ENCODE results near the gene ARPC2.

The ARPC2 gene

DNA sequence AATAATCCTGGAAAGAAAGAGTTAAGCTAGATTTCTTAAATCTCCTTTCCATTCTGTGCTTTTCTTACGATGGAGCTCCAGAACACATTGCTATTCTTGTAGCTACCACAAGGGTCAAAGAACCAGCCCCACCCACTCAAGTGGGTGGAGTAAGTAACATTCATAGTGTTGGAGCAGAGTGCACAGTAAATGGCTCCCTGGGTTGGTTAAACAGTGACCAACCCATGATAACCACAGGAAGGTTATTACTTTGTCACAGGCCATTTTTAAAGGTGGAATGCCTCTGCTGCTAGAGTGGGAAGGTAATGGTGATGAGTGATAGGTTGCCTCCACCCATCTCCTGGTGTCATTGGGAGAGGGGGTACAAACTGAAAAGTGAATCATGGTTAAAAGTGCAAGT lies 13.9 kb downstream of the ARPC2 start:
- Histone ChIP-seq H3K4me3 (ENCODE audit: low read length, poor library complexity, severe bottlenecking) (peak overlapping the region; percentile 64), H3K9ac (ENCODE audit: low read depth, low read length, poor library complexity, severe bottlenecking) (peak overlapping the region; percentile 72), H3K4me1 (ENCODE audit: insufficient read depth, low read length, poor library complexity, severe bottlenecking) (peaks cover 38% of the 10 kb centered on the region), H3K9me3 (ENCODE audit: insufficient read depth, low read depth, low read length) (no peaks in the 10 kb centered on the region), H3F3A (ENCODE audit: low read depth) (peaks cover 12% of the 10 kb centered on the region), H3K4me2 (ENCODE audit: low read depth, low read length, poor library complexity, severe bottlenecking) (peak overlapping the region; percentile 66), H4K20me1 (ENCODE audit: insufficient read depth, low read length, poor library complexity, severe bottlenecking) (peaks cover 4% of the 10 kb centered on the region), H3K36me3 (ENCODE audit: insufficient read depth, low read length) (peaks cover 83% of the 10 kb centered on the region), H3K27me3 (ENCODE audit: insufficient read depth, low read length, poor library complexity, severe bottlenecking) (no peaks in the 10 kb centered on the region), H3K79me2 (ENCODE audit: insufficient read depth, low read length) (peaks cover 78% of the 10 kb centered on the region), H3K9me2 (replicated peaks; ENCODE audit: low read depth, low read length) (no peaks in the 10 kb centered on the region), H2AFZ (ENCODE audit: low read length) (no peak overlapping the region)
- TF ChIP-seq, protein P1, sequence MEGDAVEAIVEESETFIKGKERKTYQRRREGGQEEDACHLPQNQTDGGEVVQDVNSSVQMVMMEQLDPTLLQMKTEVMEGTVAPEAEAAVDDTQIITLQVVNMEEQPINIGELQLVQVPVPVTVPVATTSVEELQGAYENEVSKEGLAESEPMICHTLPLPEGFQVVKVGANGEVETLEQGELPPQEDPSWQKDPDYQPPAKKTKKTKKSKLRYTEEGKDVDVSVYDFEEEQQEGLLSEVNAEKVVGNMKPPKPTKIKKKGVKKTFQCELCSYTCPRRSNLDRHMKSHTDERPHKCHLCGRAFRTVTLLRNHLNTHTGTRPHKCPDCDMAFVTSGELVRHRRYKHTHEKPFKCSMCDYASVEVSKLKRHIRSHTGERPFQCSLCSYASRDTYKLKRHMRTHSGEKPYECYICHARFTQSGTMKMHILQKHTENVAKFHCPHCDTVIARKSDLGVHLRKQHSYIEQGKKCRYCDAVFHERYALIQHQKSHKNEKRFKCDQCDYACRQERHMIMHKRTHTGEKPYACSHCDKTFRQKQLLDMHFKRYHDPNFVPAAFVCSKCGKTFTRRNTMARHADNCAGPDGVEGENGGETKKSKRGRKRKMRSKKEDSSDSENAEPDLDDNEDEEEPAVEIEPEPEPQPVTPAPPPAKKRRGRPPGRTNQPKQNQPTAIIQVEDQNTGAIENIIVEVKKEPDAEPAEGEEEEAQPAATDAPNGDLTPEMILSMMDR (conservative IDR thresholded peaks at IDR 0.05; ENCODE audit: low read length): peak; percentile 53; the same call in 1 of the 2 replicates
- TF ChIP-seq EZH2phosphoT487 (IDR thresholded peaks at IDR 0.05; ENCODE audit: borderline replicate concordance): no peak

DNA sequence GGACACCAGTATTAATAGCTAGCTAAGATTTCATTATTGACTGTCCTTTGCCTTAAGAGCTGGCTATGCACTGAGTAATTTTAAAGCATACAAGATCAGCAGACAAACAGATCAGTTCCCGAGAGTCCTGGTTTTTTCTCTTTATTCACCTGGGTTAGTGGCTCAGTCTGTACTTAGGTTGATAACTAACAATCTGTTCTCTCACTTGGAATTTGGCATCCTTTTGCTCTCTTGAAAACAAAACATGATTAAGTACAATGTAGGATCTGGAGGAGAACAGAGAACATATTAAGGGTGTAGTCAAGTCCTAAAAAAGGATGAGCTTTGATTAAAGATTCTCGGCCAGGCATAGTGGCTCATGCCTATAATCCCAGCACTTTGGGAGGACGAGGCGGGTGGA lies 16.6 kb downstream of the ARPC2 start:
- Histone ChIP-seq H3K9me3 (ENCODE audit: insufficient read depth, low read depth, low read length) (no peaks in the 10 kb centered on the region), H3K36me3 (ENCODE audit: insufficient read depth, low read length) (peaks cover 86% of the 10 kb centered on the region), H3F3A (ENCODE audit: low read depth) (peaks cover 12% of the 10 kb centered on the region), H3K4me1 (ENCODE audit: insufficient read depth, low read length, poor library complexity, severe bottlenecking) (peaks cover 29% of the 10 kb centered on the region), H3K4me3 (ENCODE audit: low read length, poor library complexity, severe bottlenecking) (no peak overlapping the region), H3K27me3 (ENCODE audit: insufficient read depth, low read length, poor library complexity, severe bottlenecking) (no peaks in the 10 kb centered on the region), H3K79me2 (ENCODE audit: insufficient read depth, low read length) (peaks cover 56% of the 10 kb centered on the region), H3K9me2 (replicated peaks; ENCODE audit: low read depth, low read length) (no peaks in the 10 kb centered on the region), H2AFZ (ENCODE audit: low read length) (no peak overlapping the region), H3K4me2 (ENCODE audit: low read depth, low read length, poor library complexity, severe bottlenecking) (no peak overlapping the region), H3K9ac (ENCODE audit: low read depth, low read length, poor library complexity, severe bottlenecking) (no peak overlapping the region), H4K20me1 (ENCODE audit: insufficient read depth, low read length, poor library complexity, severe bottlenecking) (peaks cover 4% of the 10 kb centered on the region)
- no peak for TF ChIP-seq EZH2phosphoT487 (IDR thresholded peaks at IDR 0.05; ENCODE audit: borderline replicate concordance)
- TF ChIP-seq, protein P1 (conservative IDR thresholded peaks at IDR 0.05; ENCODE audit: low read length): no peak

DNA sequence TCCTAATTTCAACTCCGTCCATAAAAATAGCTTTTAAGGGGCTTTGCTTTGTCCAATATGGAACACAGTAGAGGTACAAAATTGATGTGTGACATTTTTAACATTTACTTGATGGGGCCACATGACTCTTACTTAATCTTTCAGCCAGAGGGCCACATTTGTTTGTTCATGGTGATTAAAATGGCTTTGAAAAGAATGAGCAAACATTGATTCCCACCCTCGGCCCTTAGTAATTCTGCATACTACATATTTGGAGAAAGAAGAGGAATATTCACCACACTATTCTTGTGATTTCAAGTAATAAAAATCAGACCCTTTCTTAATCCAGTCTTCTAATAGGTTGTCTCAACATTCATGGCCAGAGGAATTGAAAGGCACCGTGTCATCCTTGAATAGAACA lies 17.5 kb downstream of the ARPC2 start:
- H4K20me1 ChIP-seq (ENCODE audit: insufficient read depth, low read length, poor library complexity, severe bottlenecking): peaks cover 4% of the 10 kb centered on the region
- peaks cover 91% of the 10 kb centered on the region for H3K36me3 ChIP-seq (ENCODE audit: insufficient read depth, low read length)
- H2AFZ ChIP-seq (ENCODE audit: low read length): no peak overlapping the region
- peaks cover 6% of the 10 kb centered on the region; the same call in 1 of the 2 replicates for H3F3A ChIP-seq (ENCODE audit: low read depth)
- TF ChIP-seq EZH2phosphoT487 (IDR thresholded peaks at IDR 0.05; ENCODE audit: borderline replicate concordance): no peak
- TF ChIP-seq, protein P1 (conservative IDR thresholded peaks at IDR 0.05; ENCODE audit: low read length): no peak
- H3K4me1 ChIP-seq (ENCODE audit: insufficient read depth, low read length, poor library complexity, severe bottlenecking): peaks cover 21% of the 10 kb centered on the region
- H3K9ac ChIP-seq (ENCODE audit: low read depth, low read length, poor library complexity, severe bottlenecking): no peak overlapping the region
- no peak overlapping the region for H3K4me3 ChIP-seq (ENCODE audit: low read length, poor library complexity, severe bottlenecking)
- H3K9me3 ChIP-seq (ENCODE audit: insufficient read depth, low read depth, low read length): no peaks in the 10 kb centered on the region
- H3K27me3 ChIP-seq (ENCODE audit: insufficient read depth, low read length, poor library complexity, severe bottlenecking): no peaks in the 10 kb centered on the region
- no peak overlapping the region for H3K4me2 ChIP-seq (ENCODE audit: low read depth, low read length, poor library complexity, severe bottlenecking)
- no peaks in the 10 kb centered on the region for H3K9me2 ChIP-seq (replicated peaks; ENCODE audit: low read depth, low read length)
- peaks cover 59% of the 10 kb centered on the region for H3K79me2 ChIP-seq (ENCODE audit: insufficient read depth, low read length)
